Mesenchymal stem cell (in vitro differentiated cells and primary cell): Measurements from ENCODE around the gene HHIP.
A peak's percentile ranks its signal among the peaks of the same experiment; 100 is the strongest.

Experiments used
- DNase-seq: peaks from one replicate; pipeline ENCODE4 v3.0.0-alpha.2; 2013
- H2AFZ ChIP-seq: one replicate; pipeline ENCODE4 v1.6.1; 2013; ENCODE audit warnings: low read depth, mild to moderate bottlenecking, control low read depth, inconsistent platforms, low read length, moderate library complexity
- H2AK5ac ChIP-seq: 2 replicates; pipeline ENCODE4 v1.6.1; 2013; ENCODE audit warnings: low read length, moderate library complexity, mild to moderate bottlenecking, inconsistent platforms; ENCODE audit not compliant: severe bottlenecking
- H2BK120ac ChIP-seq: one replicate; pipeline ENCODE4 v1.6.1; 2013; ENCODE audit warnings: low read depth, mild to moderate bottlenecking, inconsistent platforms, low read length, moderate library complexity
- H2BK12ac ChIP-seq, 2 experiments: one replicate each; pipeline ENCODE4 v1.6.1; 2013; ENCODE audit warnings: inconsistent platforms in 2 of 2, low read length in 2 of 2, mild to moderate bottlenecking in 2 of 2, moderate library complexity in 2 of 2, control low read depth in 1 of 2
- H2BK15ac ChIP-seq: one replicate; pipeline ENCODE4 v1.6.1; 2013; ENCODE audit warnings: mild to moderate bottlenecking, low read depth, inconsistent platforms; ENCODE audit not compliant: poor library complexity, severe bottlenecking
- H2BK5ac ChIP-seq: 2 replicates; pipeline ENCODE4 v1.6.1; 2013; ENCODE audit warnings: low read depth, mild to moderate bottlenecking, low read length, control low read depth, inconsistent platforms; ENCODE audit not compliant: poor library complexity, severe bottlenecking
- H3K14ac ChIP-seq, 2 experiments: one replicate each; pipeline ENCODE4 v1.6.1; 2013; ENCODE audit warnings: inconsistent platforms in 2 of 2, low read length in 2 of 2, control low read depth in 1 of 2, mild to moderate bottlenecking in 1 of 2, moderate library complexity in 1 of 2
- H3K18ac ChIP-seq, 2 experiments: one replicate each; pipeline ENCODE4 v1.6.1; 2013; ENCODE audit warnings: inconsistent platforms in 2 of 2, low read length in 2 of 2, control low read depth in 1 of 2, low read depth in 1 of 2, mild to moderate bottlenecking in 1 of 2
- H3K23ac ChIP-seq, 2 experiments: one replicate each; pipeline ENCODE4 v1.6.1; 2013; ENCODE audit warnings: inconsistent platforms in 2 of 2, low read length in 2 of 2, mild to moderate bottlenecking in 2 of 2, moderate library complexity in 2 of 2, control low read depth in 1 of 2
- H3K27ac ChIP-seq: 2 replicates; pipeline ENCODE4 v1.5.1; 2013; ENCODE audit warnings: mild to moderate bottlenecking, moderate library complexity, low read length, control low read depth, inconsistent platforms; ENCODE audit not compliant: poor library complexity, severe bottlenecking
- H3K27me3 ChIP-seq, 2 experiments: 2 replicates each; pipeline versions ENCODE4 v1.6.1 to v1.7.0; 2013; ENCODE audit warnings: low read length in 2 of 2, mild to moderate bottlenecking in 2 of 2, moderate library complexity in 2 of 2, control low read depth in 1 of 2, inconsistent platforms in 1 of 2; ENCODE audit not compliant: control insufficient read depth in 1 of 2, insufficient read depth in 1 of 2
- H3K36me3 ChIP-seq, 2 experiments: 2 replicates each; pipeline versions ENCODE4 v1.6.1 to v1.7.0; 2013; ENCODE audit warnings: low read length in 2 of 2, control low read depth in 1 of 2, inconsistent platforms in 1 of 2, low read depth in 1 of 2, mild to moderate bottlenecking in 1 of 2; ENCODE audit not compliant: insufficient read depth in 2 of 2, control insufficient read depth in 1 of 2
- H3K4ac ChIP-seq, 2 experiments: one replicate each; pipeline ENCODE4 v1.6.1; 2013; ENCODE audit warnings: inconsistent platforms in 2 of 2, low read length in 2 of 2, mild to moderate bottlenecking in 2 of 2, moderate library complexity in 2 of 2, control low read depth in 1 of 2, low read depth in 1 of 2
- H3K4me1 ChIP-seq: 2 replicates; pipeline ENCODE4 v1.6.1; 2013; ENCODE audit warnings: low read depth, low read length, control low read depth; ENCODE audit not compliant: control insufficient read depth, insufficient read depth
- H3K4me2 ChIP-seq: 2 replicates; pipeline ENCODE4 v1.6.1; 2013; ENCODE audit warnings: low read length, mild to moderate bottlenecking, inconsistent platforms; ENCODE audit not compliant: poor library complexity, severe bottlenecking
- H3K4me3 ChIP-seq, 2 experiments: 2 replicates each; pipeline versions ENCODE4 v1.5.1 to v1.7.0; 2013; ENCODE audit warnings: low read length in 2 of 2, mild to moderate bottlenecking in 2 of 2, control low read depth in 1 of 2, low read depth in 1 of 2; ENCODE audit not compliant: insufficient read depth in 1 of 2
- H3K79me1 ChIP-seq: replicated peaks from 2 replicates; pipeline ENCODE4 v1.6.1; 2013; ENCODE audit warnings: mild to moderate bottlenecking, control low read depth, low read length, inconsistent platforms; ENCODE audit not compliant: poor library complexity, severe bottlenecking
- H3K9ac ChIP-seq: 2 replicates; pipeline ENCODE4 v1.7.0; 2013; ENCODE audit warnings: mild to moderate bottlenecking, low read length, moderate library complexity
- H3K9me3 ChIP-seq: 2 replicates; pipeline ENCODE4 v1.7.0; 2013; ENCODE audit warnings: mild to moderate bottlenecking, low read length; ENCODE audit not compliant: control insufficient read depth
- H4K8ac ChIP-seq: one replicate; pipeline ENCODE4 v1.6.1; 2013; ENCODE audit warnings: inconsistent platforms, mild to moderate bottlenecking, low read length, moderate library complexity
- H4K91ac ChIP-seq: one replicate; pipeline ENCODE4 v1.6.1; 2013; ENCODE audit warnings: mild to moderate bottlenecking, low read length, inconsistent platforms
- whole genome bisulfite sequencing: methylation state at CpG from one replicate; pipeline ENCODE4 v1.1.7; 2013; ENCODE audit warnings: mixed read lengths; 5-methylcytosine and 5-hydroxymethylcytosine counted together

HHIP gene

DNA sequence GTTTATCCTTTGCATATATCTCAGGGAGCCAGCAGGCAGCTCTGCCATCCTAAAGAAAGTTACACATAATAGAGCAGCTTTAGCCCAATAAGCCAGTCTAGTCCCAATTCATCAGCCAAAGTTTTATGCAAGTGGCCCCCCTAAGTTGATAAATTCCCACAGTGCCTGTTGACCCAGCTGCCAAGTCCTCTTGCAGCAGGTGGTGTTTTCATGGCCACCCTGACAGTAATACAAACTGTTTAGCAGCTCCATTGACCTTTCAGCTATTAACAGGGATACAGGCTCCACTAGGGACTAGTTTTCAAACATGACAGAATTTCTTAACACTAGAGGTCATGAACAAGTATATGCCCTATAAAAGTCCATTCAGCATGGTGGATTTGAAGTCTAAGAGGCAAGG lies 77.5 kb downstream of the HHIP start:
- Histone ChIP-seq H2AFZ (no peak overlapping the region), H2BK120ac (no peak overlapping the region), H3K4me3 (no peak overlapping the region), H4K8ac (no peak overlapping the region), H3K36me3 (no peaks in the 10 kb centered on the region), H3K23ac (no peak overlapping the region), H3K18ac (no peak overlapping the region), H3K27ac (no peak overlapping the region), H3K4me2 (no peak overlapping the region), H4K91ac (no peak overlapping the region), H3K4ac (no peak overlapping the region), H2BK15ac (no peak overlapping the region), H3K9ac (no peak overlapping the region), H3K4me1 (no peaks in the 10 kb centered on the region), H3K27me3 (no peaks in the 10 kb centered on the region), H2AK5ac (no peak overlapping the region), H3K14ac (no peak overlapping the region), H3K9me3 (no peaks in the 10 kb centered on the region), H2BK12ac (no peak overlapping the region), H3K79me1 (no peaks in the 10 kb centered on the region), H2BK5ac (no peak overlapping the region)
- DNase-seq: no peak

DNA sequence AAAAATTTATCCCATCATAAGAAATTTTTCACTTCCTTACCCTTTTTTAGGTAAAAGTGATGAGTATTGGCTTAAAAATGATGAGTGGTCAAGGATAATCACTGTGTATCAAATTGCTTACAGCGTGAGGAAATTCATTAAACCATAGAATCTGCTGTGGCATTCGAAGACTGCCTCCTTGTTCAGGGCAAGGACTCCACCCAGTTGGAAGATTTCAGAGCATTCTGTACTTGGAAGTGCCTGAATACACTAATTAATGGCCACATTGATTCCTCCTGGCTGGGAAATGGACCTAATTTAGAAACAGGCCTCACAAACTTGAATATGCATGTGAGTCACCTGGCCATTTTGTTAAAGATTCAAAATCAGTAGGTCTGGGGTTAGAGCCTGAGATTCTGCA lies 83.2 kb downstream of the HHIP start:
- Histone ChIP-seq H3K36me3 (no peaks in the 10 kb centered on the region), H3K9ac (no peak overlapping the region), H3K4ac (no peak overlapping the region), H2BK5ac (no peak overlapping the region), H2BK15ac (no peak overlapping the region), H2AK5ac (no peak overlapping the region), H3K23ac (no peak overlapping the region), H4K91ac (no peak overlapping the region), H3K14ac (no peak overlapping the region), H3K4me3 (no peak overlapping the region), H3K27ac (no peak overlapping the region), H2BK120ac (no peak overlapping the region), H3K27me3 (no peaks in the 10 kb centered on the region), H2AFZ (no peak overlapping the region), H3K9me3 (no peaks in the 10 kb centered on the region), H2BK12ac (no peak overlapping the region), H3K79me1 (no peaks in the 10 kb centered on the region), H3K4me1 (no peaks in the 10 kb centered on the region), H4K8ac (no peak overlapping the region), H3K4me2 (no peak overlapping the region), H3K18ac (no peak overlapping the region)
- 96% methylated on average over 2 of the region's 2 CpGs for WGBS
- DNase-seq: no peak

DNA sequence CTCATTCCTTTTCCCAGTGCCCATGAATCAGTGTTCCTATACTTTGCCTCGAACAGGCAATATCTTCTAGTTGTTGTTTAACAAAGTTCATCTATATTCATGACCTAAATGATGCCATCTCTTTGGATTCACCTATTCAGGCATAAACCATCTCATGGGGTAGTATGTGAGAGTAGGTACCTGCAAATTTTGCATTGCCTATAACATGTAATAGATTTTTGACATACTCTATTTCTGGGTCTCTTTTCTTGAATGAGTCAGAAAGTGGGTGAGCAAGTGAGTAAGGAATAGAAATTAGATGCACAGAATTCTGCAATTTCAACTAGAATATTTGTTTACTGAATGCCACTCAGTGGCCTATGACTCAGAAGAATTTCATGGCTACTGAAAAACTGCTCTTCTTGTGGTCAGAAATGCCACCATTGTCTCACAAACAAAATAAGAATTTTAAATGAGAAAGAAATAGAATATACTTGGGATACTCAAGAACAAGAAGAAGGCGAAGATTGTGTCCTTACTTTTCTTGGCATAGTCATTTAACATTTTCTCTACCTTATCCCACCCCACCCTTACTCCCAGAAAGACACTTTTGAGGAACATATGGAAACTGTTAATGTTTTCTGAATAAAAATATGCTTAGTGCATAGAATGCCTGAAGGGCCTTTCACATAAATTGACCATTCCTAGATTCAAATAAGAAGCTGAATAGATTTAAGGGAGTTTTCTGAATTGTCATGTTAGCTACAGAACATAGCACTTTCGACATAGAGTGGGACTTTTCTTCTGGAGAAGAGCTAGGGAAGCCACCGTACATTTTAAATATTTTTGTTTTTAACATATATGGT lies 86.8 kb downstream of the HHIP start:
- Histone ChIP-seq H2AFZ (no peak overlapping the region), H3K14ac (no peak overlapping the region), H3K27me3 (no peaks in the 10 kb centered on the region), H3K27ac (no peak overlapping the region), H4K8ac (no peak overlapping the region), H2AK5ac (no peak overlapping the region), H3K79me1 (no peaks in the 10 kb centered on the region), H3K36me3 (no peaks in the 10 kb centered on the region), H3K4ac (no peak overlapping the region), H2BK12ac (no peak overlapping the region), H3K18ac (no peak overlapping the region), H3K4me2 (no peak overlapping the region), H3K9me3 (no peaks in the 10 kb centered on the region), H2BK15ac (no peak overlapping the region), H3K23ac (no peak overlapping the region), H3K9ac (no peak overlapping the region), H2BK5ac (no peak overlapping the region), H2BK120ac (no peak overlapping the region), H4K91ac (no peak overlapping the region), H3K4me3 (no peak overlapping the region), H3K4me1 (peaks cover 2% of the 10 kb centered on the region)
- peak; percentile 11 for DNase-seq
- no CpG with 5 or more reads among the region's 4 CpGs for WGBS

DNA sequence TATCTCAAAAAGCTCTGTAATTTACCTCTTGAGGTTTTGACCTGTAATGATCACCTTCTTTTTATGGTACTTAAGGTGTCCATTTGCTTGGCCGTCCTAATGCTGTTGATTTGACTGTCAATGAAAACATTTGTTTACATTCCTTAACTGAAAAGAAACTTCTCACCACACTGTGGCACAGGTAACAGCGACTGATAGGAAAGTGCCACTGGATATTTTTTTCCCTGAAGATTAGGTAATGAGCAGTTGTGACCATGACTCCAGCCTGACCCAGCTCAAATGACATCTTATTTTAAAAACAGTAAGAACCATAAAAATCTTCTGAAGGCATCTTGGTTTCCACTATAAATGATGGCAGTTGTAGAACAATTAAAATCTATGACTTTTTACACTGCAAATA lies 87.6 kb downstream of the HHIP start:
- H3K14ac ChIP-seq: no peak overlapping the region
- H3K9ac ChIP-seq: no peak overlapping the region
- H3K9me3 ChIP-seq: no peaks in the 10 kb centered on the region
- H3K18ac ChIP-seq: no peak overlapping the region
- H2BK5ac ChIP-seq: no peak overlapping the region
- DNase-seq: no peak
- WGBS: 88% methylated on average over 1 of the region's 2 CpGs
- no peak overlapping the region for H3K4me3 ChIP-seq
- H2AK5ac ChIP-seq: no peak overlapping the region
- no peaks in the 10 kb centered on the region for H3K36me3 ChIP-seq
- no peak overlapping the region for H2AFZ ChIP-seq
- H3K79me1 ChIP-seq: no peaks in the 10 kb centered on the region
- H3K4me2 ChIP-seq: no peak overlapping the region
- no peak overlapping the region for H3K27ac ChIP-seq
- no peak overlapping the region for H3K23ac ChIP-seq
- no peak overlapping the region for H2BK12ac ChIP-seq
- peaks cover 2% of the 10 kb centered on the region for H3K4me1 ChIP-seq
- H2BK120ac ChIP-seq: no peak overlapping the region
- H2BK15ac ChIP-seq: no peak overlapping the region
- no peak overlapping the region for H4K91ac ChIP-seq
- no peak overlapping the region for H3K4ac ChIP-seq
- no peak overlapping the region for H4K8ac ChIP-seq
- H3K27me3 ChIP-seq: no peaks in the 10 kb centered on the region
